GDM1 (cell line): ENCODE results near the gene KL.

ENCODE experiments used
- DNase-seq: peaks from one replicate; lab custom pipeline; 2025; lab: John Stamatoyannopoulos, UW

KL gene

GRCh38 chr13:33037673-33038072, 21.4 kb downstream of the KL start:
- DNase-seq, result no peak

GRCh38 chr13:33040090-33040489, 23.9 kb downstream of the KL start:
- no peak for DNase-seq

- DNase-seq, result no peak
Measured at GRCh38 chr13:33045851-33046592, 29.8 kb downstream of the KL start.

DNA sequence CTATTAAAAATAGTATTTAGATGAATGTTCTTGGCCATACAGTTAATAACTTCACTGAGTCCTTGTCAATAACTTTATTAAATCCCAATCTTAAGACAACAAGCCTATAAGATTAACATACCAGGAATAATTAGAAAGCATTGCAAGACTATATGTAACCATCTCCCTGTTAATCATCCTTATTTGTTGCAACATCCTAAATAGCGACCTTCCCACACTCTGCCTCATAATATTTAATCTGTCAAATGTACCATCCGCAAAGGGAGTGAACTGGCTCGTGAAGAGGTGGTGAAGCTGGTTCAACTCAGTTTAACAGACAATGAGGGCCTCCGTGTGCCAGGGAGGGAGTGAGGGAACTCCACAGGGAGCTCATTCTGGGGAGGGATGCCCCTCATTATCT, 33.9 kb downstream of the KL start:
- DNase-seq, result no peak

GRCh38 chr13:33051632-33052031, 35.4 kb downstream of the KL start:
- DNase-seq, result no peak

DNA sequence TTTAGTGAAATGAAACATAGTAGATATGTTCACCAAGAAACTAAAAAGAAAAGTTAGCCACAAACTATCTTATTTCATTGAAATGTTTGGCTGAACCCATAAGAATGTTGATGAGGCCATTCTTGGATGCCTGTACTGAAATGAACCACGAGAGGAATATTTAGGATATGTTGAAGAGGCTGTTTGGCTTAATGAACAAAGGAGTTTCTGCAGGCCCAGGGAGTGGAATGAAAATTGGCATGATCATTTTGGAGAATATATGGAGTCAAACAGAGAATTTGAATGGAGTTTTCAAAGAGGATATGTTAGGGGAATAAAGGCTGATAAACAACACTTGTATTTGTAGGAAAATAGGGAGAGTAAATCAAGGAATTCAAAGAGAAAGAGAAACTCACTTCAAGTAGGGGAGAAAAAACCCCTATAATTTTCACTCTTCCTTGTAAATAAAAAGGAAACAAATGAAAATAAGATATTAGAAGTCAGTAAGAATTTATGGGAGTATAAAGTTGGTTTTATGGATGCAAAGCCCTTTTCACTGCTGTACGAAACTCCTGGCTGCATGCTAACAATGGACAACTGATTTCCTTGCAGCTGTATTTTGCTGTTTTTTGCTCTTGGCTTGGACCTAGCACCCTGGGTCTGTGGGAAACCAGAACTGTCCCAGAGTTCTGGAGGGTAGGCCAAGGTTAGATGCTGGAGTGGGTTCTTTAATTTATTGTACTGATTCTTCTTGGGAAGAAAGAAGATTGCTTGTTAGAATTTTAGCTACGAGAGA, 36.5 kb downstream of the KL start:
- DNase-seq, result no peak

DNA sequence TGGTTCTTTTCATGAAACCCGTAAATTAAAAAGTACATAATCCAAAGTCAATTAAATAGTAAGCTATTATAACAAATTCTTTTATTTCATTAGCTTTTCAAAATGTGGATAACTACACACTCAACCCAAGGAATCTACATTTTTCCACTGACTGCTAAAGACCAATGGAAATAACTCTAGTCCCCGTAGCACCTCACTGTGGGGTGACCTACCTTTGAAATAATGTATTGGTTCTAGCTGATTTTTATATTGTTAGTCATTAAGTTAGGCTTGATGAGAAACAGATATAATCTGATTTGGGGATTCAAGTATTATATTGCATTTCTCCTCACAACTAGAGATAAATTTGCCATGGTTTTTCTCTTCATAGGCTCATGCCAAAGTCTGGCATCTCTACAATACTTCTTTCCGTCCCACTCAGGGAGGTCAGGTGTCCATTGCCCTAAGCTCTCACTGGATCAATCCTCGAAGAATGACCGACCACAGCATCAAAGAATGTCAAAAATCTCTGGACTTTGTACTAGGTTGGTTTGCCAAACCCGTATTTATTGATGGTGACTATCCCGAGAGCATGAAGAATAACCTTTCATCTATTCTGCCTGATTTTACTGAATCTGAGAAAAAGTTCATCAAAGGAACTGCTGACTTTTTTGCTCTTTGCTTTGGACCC, 37.3 kb downstream of the KL start:
- DNase-seq, result no peak

- DNase-seq, result peak; percentile 28
Measured at GRCh38 chr13:33057019-33057780, 41.0 kb downstream of the KL start.

DNA sequence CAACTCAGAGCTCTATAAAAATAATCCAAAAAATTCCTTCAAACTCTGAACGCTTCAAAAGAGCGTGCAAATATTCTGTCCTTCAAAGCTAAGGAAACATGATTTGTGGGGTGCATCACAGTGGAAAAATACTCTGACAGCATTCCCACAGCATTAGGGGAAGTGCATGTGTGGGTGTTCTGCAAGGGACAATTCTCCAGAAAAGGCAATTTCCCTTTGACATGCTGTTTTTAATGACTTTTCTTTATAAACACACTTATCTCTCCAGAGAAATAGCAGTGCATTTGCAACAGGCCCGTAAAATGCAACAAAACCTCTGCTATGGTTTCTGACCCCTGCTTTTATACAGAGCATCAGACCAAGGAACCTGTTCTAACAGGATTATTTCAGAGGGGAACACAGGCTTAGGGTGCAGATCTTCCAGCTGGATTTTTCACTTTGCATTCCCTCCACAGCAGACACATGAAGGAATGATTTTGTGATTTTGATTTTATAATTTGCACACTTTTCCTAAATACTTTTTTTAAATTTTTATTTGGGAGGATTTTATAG, 42.6 kb downstream of the KL start:
- no peak for DNase-seq

DNA sequence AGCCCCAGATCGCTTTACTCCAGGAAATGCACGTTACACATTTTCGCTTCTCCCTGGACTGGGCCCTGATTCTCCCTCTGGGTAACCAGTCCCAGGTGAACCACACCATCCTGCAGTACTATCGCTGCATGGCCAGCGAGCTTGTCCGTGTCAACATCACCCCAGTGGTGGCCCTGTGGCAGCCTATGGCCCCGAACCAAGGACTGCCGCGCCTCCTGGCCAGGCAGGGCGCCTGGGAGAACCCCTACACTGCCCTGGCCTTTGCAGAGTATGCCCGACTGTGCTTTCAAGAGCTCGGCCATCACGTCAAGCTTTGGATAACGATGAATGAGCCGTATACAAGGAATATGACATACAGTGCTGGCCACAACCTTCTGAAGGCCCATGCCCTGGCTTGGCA, 44.6 kb downstream of the KL start:
- no peak for DNase-seq

DNA sequence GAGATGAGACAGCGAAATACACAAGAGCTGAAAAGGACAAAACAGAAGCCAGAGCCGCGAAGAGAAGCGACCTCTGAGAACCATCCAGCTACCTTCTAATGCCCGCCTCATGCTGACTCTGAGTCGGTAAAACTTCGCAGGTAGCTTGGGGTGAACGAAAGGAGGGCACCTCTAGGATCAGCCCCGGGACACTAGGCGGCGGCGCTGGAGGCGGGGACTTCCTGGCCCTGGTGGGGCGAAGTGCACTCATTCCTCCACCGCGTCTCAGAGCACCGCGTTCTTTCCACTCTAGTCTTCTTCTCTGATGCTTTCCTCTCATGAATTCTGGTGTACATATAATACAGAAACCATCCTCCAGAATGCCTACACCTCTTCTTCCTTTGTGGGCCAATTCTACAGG, 50.1 kb downstream of the KL start:
- DNase-seq, result no peak

GRCh38 chr13:33069365-33069764, 53.1 kb downstream of the KL start:
- DNase-seq, result no peak

- DNase-seq, result no peak
Measured at GRCh38 chr13:33070713-33071112, 54.5 kb downstream of the KL start.

DNA sequence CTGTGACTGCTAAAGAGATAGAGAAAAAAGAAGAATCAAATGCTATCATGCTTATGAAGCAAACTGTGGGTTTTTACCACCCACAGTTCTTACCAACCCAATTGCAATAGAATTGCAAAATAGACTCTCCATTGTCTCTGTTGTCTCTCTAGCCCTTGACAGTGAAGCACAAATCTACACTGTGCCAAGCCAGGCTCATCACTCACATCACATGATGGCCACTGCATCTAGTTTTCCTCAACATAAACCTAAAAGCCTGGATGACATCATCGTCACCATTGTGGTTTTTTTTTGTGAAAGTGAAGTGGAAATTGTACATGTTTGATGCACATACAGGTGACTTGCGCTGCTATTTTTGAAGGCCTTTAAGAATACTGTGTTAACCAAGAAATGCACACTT, 56.1 kb downstream of the KL start:
- no peak for DNase-seq

DNA sequence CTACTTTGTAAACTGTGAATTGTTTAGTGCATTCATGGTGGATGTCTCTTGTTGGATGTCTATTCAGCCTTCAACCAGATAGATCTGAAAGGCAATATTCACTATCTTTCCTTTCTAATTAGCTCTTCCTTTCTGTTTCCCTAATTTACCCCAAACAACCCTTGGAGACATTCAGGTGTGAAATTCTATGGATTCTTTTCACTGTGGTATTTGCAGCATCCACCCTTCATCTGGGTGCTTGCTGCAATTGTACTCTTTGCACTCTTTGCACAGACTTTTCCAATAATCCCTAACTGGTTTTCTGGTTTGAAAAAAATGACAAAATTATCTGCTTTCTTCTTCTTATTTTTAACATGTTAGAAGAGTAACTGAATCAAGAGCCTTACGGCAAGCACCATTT, 56.5 kb downstream of the KL start:
- no peak for DNase-seq

GRCh38 chr13:33073338-33073737, 57.1 kb downstream of the KL start:
- no peak for DNase-seq

- DNase-seq, result no peak
Measured at GRCh38 chr13:33076001-33076992, 60.1 kb downstream of the KL start.

GRCh38 chr13:33078263-33078662, 62.0 kb downstream of the KL start:
- no peak for DNase-seq

DNA sequence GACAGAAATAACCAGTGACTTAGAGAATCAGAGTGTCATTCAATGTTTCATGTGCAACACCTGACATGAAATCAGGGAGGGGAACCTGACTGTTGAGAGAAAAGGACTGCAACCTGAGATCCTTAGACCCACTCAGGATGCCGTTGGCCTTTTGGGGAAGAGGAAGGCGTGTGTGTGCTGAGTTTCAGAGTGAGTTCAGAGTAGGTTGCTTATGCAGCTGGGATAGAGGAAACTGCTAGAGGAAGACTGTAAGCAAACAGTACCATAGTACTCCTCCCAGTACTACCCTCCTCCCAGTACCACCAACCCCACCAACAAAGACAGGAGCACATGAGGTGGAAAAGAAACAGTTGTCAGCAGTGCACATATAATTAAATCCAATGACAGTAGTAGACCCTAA, 63.7 kb downstream of the KL start:
- DNase-seq, result peak; percentile 78

DNA sequence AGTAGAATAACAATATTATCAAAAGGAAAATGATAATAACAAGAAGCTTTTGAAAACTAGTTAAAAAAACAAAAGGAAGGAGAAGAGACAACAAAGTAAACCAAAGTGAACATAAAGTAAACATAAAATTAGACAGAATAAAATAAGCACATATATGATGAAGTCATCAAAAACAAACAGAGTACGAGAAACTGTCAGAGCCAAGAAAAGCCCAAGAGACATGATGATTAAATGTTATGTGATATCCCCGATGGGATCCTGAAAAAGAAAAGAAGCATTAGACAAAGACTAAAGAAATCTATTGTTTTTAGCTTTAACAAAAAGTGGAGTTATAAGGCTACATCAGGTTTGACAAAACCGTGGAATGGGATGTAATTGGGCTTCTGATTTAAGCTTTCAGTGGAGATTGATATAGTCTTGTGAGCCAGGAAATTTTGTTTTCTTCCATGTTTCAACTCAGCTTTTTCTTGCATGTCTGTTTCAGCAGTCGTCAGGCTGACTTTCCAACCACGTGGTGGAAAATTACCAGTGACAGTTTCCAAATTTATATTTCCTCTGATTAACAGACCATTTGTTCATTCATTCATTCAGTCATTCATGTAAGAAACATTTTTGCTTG, 64.9 kb downstream of the KL start:
- no peak for DNase-seq
